GM18861 (cell line): Measurements from ENCODE around the gene CIT.

ENCODE experiments used
- ATAC-seq: cut with Tn5 transposase; IDR thresholded peaks from one replicate; pipeline ENCODE4 v1.9.1; 2021; ENCODE audit not compliant: unreplicated experiment

The CIT gene

DNA sequence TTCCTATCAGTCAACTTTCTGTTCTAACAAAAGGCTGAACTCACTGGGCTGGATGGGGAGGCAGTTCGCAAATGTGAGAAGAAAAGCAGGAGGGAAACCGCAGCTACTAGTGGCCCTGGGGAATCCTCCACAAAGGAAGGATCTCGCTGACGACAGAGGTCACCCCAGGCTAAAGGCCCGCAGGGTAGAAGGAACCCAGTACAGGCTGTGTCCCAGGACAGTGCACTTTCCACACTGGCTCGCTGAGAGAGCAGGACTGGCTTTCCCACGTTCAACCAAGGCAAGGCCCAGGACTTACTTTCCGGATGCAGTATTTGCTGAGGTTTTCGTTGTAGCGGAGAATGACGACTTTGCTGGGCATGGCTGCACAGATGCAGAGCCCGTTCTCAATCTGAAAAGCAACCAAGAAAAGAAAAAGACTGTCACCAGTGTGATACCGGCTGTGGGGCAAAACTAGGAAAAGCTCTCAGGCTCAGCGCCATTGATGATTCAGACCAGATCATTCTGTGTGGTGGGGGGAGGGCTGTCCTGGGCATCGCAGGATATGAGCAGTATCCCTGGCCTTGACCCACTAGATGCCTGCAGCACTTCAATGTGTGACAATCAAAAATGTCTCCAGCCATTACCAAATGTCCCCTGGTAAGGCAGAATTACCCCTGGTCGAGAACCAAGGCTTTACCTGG, 172.9 kb downstream of the CIT start:
- no peak for ATAC-seq

GRCh38 chr12:119700078-119700477, 177.0 kb downstream of the CIT start:
- ATAC-seq = no peak

DNA sequence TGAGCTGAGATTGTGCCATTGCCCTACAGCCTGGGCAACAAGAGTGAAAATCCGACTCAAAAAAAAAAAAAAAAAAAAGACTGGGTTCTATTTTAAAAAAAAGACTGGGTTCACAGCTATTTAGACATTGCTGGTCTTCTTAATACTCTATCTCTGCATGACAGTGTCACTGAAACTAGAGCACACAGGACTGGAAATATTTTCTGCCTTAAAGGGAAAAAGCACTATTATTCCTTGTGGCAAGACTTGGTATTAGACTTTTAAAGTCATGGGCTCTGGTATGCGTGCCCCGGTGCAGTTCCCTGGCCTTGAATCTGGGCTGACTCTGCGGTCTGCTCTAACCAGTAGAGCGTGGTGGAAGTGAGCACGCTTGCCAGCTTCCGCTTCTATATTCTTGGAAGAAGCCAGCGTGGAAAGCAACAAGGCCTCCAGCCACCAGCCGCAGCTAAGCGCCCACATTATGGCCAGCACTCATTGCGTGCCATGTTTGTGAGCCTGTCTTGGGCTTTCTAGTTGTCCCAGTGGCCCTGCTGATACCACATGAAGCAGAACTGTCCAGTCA, 177.8 kb downstream of the CIT start:
- no peak for ATAC-seq

- ATAC-seq = no peak
These were observed 180.2 kb downstream of the CIT start for GRCh38 chr12:119696943-119697342.

DNA sequence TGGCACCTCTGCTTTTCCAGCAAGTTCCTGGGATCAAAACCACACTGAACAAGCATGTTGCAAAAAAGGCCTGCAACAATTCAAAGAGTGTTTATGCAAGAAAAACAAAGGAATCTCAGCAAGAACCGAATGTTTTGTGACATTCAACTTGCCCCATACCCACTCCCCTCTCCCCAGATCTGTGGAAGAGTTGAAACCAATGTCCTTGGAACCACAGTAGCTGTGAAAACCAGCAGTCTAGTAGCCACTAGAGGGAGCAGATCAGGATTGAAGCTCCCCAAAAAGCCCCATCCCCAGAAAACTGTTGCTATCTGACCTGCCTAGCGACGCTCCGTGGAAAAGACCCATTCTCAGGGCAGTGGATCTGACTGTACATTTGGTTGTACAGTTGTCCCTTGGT, 182.1 kb downstream of the CIT start:
- no peak for ATAC-seq

GRCh38 chr12:119694111-119694510, 183.0 kb downstream of the CIT start:
- ATAC-seq = no peak

GRCh38 chr12:119693511-119693910, 183.6 kb downstream of the CIT start:
- no peak for ATAC-seq

DNA sequence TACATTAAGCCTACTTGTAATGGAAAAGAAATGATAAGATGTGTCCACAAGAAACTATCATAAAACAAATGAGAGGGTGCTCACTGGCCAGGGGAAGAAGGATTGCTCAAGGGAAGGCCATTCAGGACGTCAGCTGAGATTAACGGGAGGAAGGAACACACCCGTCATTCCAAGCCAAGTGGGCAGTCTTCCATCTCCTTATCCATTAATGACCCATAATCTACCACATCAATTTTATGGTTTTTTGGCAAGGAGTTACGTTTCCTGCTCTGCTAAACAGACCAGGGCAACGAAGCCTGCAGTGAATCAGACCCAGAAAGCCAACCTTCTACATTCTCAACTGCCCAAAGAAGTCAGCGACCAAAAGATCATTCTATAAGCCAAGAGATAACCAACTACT, 184.1 kb downstream of the CIT start:
- no peak for ATAC-seq

DNA sequence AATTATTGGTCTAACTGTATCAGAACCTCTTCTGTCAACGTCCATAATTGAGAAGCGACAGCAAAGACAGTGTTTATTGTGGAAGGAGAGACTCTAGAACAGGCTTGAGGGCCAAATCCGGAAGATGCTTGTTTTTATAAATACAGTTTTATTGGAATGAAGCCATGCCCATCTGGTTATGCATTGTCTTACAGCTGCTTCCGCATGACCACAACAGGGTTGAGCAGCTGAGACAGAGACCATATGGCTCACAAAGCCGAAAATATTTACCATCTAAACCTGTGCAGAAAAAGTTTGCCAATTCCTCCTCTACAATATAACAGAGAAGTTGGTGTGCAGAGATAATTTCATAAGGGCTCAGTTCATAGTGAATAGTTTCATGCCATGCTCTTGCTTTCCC, 184.7 kb downstream of the CIT start:
- ATAC-seq = no peak

DNA sequence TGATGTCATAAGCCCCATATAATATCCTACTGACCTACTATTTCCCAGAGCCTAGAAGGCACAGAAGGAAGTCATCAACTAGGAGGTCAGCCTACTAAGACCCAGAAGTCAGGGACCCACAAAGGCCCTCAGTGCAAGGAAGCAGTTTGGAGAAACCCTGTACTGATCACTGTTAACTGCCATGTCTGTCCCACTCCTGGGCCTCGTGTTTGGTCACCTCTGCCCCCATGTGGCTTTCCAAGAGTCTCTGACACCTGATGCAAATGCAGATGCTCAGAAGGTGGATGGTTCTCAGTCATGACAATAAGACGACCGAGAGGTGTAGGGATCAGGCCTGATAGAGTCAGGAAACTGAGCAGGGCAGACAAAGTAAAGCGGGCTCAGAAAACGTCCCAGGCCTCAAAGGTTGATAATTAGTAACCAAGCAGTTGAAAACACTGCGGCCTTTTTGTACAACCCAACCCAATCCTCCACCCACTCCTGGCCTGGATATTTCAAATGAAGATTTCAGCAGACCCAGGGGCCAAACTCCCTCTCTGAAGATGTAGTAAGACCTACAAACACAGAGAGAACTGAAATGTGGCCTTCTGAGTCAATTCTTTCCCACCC, 185.8 kb downstream of the CIT start:
- no peak for ATAC-seq

DNA sequence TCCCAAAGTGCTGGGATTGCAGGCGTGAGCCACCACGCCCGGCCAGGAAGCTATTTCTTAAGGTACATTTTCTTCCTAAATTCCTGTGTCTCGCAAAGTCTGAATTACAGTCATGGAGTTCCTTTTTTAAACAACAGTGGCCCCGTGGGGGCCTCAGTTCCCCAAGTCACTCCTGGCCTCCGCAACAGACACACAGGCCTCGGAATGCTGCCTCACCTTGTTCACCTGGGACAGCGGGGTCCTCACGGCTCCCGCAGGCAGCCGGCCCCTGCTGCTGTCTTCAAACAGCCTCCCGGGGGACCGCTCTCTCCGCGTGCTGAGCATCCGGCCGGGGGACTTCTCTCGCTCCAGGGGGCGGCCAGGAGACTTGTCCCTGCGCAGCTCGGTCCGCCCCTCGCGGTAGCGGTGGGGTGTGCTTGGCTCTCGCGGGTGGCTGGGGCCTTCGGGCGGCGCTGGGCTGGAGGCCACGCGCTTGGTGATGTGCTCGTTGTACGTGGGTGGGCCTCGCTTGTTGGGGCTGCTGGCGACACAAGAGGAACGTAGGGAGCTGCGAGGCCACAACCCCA, 187.1 kb downstream of the CIT start:
- no peak for ATAC-seq

- no peak for ATAC-seq
These were observed 189.2 kb downstream of the CIT start for GRCh38 chr12:119687879-119688278.

- ATAC-seq = no peak
These were observed 189.7 kb downstream of the CIT start for GRCh38 chr12:119687406-119687805.

GRCh38 chr12:119686776-119687175, 190.3 kb downstream of the CIT start:
- ATAC-seq = no peak

- no peak for ATAC-seq
These were observed 190.8 kb downstream of the CIT start for GRCh38 chr12:119686355-119686754.

- ATAC-seq = no peak
These were observed 191.7 kb downstream of the CIT start for GRCh38 chr12:119685375-119685774.

- ATAC-seq = no peak
These were observed 192.3 kb downstream of the CIT start for GRCh38 chr12:119684711-119685369.

DNA sequence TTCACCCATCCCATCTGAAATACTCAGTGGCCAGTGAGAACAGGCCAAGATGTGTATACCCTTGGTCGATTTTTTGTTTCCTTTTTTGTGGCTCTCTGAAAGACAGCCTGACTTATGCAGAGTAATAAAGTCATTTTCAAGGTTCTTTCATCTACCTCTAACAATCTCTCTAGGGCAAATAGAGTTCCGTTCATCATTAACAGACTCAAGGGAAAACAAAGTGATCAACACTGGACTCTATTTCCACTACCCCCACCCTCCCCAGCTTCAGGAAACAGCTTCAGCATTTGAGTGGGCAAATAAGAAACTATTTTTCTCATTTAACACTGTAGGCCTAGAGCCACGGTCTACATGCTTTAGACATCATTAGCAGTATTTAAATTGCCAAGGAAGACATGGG, 193.3 kb downstream of the CIT start:
- peak; percentile 28 for ATAC-seq

GRCh38 chr12:119683413-119683812, 193.7 kb downstream of the CIT start:
- no peak for ATAC-seq

GRCh38 chr12:119682639-119683252, 194.4 kb downstream of the CIT start:
- ATAC-seq = peak; percentile 33
